ENCODE data around the gene AXIN2.
"Not testable (repeated sequence)": the region's sequence is repeated elsewhere in the genome, so short reads cannot be mapped to it uniquely, and the experiment has no call there.

Gene AXIN2

DNA sequence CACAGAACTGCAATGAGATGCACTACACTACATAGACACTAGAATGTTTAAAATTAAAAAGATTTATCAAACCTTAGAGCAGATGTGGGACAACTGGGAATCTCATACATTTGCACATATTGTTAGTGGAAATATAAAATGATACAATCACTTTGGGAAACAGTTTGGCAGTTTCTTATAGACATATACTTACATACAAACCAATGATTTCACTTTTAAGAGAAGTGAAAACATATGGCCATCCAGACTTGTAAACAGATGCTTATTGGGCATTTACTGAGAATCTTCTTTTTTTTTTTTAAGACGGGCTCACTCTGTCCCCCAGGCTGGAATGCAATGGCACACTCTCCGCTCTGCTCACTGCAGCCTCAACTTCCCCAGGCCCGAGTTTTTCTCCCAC, 50.1 kb downstream of the AXIN2 start:
- Histone ChIP-seq H3K4me3 (replicated peaks; ENCODE audit: insufficient read depth, low read length) (no peak overlapping the region), H3K27me3 (ENCODE audit: insufficient read depth, poor library complexity, severe bottlenecking) (no peaks in the 10 kb centered on the region), H3K27ac (replicated peaks) (no peak overlapping the region)
- DNase-seq (ENCODE audit: low read depth in 1 of 2, low spot score in 1 of 2) = no peak
- TF ChIP-seq SPI1 (IDR thresholded peaks at IDR 0.05; ENCODE audit: borderline replicate concordance, low read depth) (no peak), GABPA (IDR thresholded peaks at IDR 0.05; ENCODE audit: low read depth) (no peak), POLR2AphosphoS5 (IDR thresholded peaks at IDR 0.05; ENCODE audit: low read depth) (no peak)
- TF ChIP-seq, protein P1, sequence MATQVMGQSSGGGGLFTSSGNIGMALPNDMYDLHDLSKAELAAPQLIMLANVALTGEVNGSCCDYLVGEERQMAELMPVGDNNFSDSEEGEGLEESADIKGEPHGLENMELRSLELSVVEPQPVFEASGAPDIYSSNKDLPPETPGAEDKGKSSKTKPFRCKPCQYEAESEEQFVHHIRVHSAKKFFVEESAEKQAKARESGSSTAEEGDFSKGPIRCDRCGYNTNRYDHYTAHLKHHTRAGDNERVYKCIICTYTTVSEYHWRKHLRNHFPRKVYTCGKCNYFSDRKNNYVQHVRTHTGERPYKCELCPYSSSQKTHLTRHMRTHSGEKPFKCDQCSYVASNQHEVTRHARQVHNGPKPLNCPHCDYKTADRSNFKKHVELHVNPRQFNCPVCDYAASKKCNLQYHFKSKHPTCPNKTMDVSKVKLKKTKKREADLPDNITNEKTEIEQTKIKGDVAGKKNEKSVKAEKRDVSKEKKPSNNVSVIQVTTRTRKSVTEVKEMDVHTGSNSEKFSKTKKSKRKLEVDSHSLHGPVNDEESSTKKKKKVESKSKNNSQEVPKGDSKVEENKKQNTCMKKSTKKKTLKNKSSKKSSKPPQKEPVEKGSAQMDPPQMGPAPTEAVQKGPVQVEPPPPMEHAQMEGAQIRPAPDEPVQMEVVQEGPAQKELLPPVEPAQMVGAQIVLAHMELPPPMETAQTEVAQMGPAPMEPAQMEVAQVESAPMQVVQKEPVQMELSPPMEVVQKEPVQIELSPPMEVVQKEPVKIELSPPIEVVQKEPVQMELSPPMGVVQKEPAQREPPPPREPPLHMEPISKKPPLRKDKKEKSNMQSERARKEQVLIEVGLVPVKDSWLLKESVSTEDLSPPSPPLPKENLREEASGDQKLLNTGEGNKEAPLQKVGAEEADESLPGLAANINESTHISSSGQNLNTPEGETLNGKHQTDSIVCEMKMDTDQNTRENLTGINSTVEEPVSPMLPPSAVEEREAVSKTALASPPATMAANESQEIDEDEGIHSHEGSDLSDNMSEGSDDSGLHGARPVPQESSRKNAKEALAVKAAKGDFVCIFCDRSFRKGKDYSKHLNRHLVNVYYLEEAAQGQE (IDR thresholded peaks at IDR 0.05; ENCODE audit: insufficient replicate concordance, low read depth) = no peak
- TF ChIP-seq, protein P2, sequence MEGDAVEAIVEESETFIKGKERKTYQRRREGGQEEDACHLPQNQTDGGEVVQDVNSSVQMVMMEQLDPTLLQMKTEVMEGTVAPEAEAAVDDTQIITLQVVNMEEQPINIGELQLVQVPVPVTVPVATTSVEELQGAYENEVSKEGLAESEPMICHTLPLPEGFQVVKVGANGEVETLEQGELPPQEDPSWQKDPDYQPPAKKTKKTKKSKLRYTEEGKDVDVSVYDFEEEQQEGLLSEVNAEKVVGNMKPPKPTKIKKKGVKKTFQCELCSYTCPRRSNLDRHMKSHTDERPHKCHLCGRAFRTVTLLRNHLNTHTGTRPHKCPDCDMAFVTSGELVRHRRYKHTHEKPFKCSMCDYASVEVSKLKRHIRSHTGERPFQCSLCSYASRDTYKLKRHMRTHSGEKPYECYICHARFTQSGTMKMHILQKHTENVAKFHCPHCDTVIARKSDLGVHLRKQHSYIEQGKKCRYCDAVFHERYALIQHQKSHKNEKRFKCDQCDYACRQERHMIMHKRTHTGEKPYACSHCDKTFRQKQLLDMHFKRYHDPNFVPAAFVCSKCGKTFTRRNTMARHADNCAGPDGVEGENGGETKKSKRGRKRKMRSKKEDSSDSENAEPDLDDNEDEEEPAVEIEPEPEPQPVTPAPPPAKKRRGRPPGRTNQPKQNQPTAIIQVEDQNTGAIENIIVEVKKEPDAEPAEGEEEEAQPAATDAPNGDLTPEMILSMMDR (IDR thresholded peaks at IDR 0.05; ENCODE audit: insufficient read depth, low read length) = no peak

DNA sequence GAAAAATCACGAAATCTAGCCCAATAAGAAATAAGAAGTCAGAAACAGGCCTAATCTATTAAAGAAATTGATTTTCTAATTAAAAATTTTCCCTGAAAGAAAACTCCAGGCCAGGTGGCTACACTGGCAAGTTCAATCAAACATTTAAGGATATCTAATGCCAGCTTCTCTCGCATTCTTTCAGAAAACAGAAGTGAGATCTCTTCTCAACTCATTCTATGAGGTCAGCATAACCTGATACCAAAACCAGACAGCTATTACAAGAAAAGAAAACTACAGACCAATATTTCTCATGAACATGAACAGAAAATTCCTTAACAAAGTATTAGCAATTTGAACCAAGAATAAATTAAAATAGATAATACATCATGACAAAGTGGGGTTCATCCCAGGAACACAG, 52.4 kb downstream of the AXIN2 start:
- no peak for DNase-seq (ENCODE audit: low read depth in 1 of 2, low spot score in 1 of 2)
- TF ChIP-seq, protein P2 (IDR thresholded peaks at IDR 0.05; ENCODE audit: insufficient read depth, low read length) = no peak
- H3K27me3 ChIP-seq (ENCODE audit: insufficient read depth, poor library complexity, severe bottlenecking) = no peaks in the 10 kb centered on the region
- H3K4me3 ChIP-seq (replicated peaks; ENCODE audit: insufficient read depth, low read length) = no peak overlapping the region
- H3K27ac ChIP-seq (replicated peaks) = no peak overlapping the region

DNA sequence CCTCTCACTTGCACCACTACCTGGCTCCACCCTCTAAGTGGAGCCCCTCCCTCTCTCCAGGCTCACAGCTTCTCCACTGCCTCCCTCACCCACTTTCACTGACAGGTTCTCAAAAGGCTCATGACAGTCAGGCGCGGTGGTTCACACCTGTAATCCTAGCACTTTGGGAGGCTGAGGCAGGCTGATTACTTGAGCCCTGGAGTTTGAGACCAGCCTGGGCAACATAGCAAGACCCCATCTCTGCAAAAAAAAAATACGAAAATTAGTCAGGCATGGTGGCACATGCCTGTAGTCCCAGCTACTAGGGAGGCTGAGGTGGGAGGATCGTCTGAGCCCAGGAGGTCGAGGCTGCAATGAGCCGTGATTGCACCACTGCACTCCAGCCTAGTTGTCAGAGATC, 56.8 kb downstream of the AXIN2 start:
- DNase-seq (ENCODE audit: low read depth in 1 of 2, low spot score in 1 of 2); H3K4me3 ChIP-seq (replicated peaks; ENCODE audit: insufficient read depth, low read length); H3K27ac ChIP-seq (replicated peaks); H3K27me3 ChIP-seq (ENCODE audit: insufficient read depth, poor library complexity, severe bottlenecking): not testable (repeated sequence)

DNA sequence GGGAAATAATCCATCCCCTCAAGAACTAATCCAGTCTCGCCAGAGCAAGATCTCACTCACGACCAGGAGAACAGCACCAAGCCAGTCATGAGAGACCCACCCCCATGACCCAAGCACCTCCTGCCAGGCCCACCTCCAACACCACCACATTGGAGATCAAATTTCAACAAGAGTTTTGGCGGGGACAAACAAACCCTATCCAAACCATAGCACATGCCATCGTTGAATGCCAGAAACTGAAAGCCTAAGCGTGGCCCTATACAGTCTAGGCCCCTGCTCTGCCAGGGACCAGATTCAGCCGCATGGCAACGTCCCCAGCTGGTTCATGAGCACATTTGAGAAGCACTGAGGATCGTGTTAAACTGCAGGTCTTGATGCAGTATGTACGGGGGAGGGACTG, 57.3 kb downstream of the AXIN2 start:
- no peak for TF ChIP-seq SPI1 (IDR thresholded peaks at IDR 0.05; ENCODE audit: borderline replicate concordance, low read depth)
- TF ChIP-seq POLR2AphosphoS5 (IDR thresholded peaks at IDR 0.05; ENCODE audit: low read depth) = no peak
- TF ChIP-seq GABPA (IDR thresholded peaks at IDR 0.05; ENCODE audit: low read depth) = no peak
- TF ChIP-seq, protein P2 (IDR thresholded peaks at IDR 0.05; ENCODE audit: insufficient read depth, low read length) = no peak
- TF ChIP-seq, protein P1 (IDR thresholded peaks at IDR 0.05; ENCODE audit: insufficient replicate concordance, low read depth) = no peak
- no peak overlapping the region for H3K4me3 ChIP-seq (replicated peaks; ENCODE audit: insufficient read depth, low read length)
- H3K27ac ChIP-seq (replicated peaks) = no peak overlapping the region
- no peaks in the 10 kb centered on the region for H3K27me3 ChIP-seq (ENCODE audit: insufficient read depth, poor library complexity, severe bottlenecking)
- no peak for DNase-seq (ENCODE audit: low read depth in 1 of 2, low spot score in 1 of 2)
